HepG2 (cell line): Measurements from ENCODE around the gene TM4SF4. TPM values are rescaled to one million over a fixed set of nuclear protein-coding genes. Genes with fewer than 3 reads are reported as not detected.

Experiments used
- ATAC-seq: fragments of 200-7000 bp; cut with Tn5 transposase; 3 replicates; pipeline ENCODE4 v1.9.1; 2020; ENCODE audit warnings: mild to moderate bottlenecking, moderate library complexity
- BruUV-seq: library from RNA; stranded (reverse); fragments of 400-500 nt; replicated peaks from 2 replicates; lab custom pipeline; 2021; lab: Mats Ljungman, UMichigan
- CTCF ChIA-PET: fragments of 300-600 bp; formaldehyde crosslinking; extraction: SDS; loops from one replicate; lab custom pipeline; 2021; ENCODE audit warnings: low total read pairs, inconsistent platforms, low intra/inter-chr PET ratio; lab: Yijun Ruan, JAX
- POLR2A ChIA-PET: fragments of 350-600 bp; sonication (Branson Sonifier 250); formaldehyde crosslinking; loops from one replicate; lab custom pipeline; 2020; ENCODE audit warnings: antibody characterized with exemption, inconsistent platforms; lab: Yijun Ruan, JAX
- DNase-seq: peaks from one replicate; pipeline ENCODE4 v3.0.0-alpha.2; 2015; ENCODE audit warnings: low spot score
- FAIRE-seq: peaks from 3 replicates; lab custom pipeline; 2011; peaks lifted over from hg19 to GRCh38; lab: Jason Lieb, UNC
- H2AFZ ChIP-seq: one replicate; pipeline ENCODE4 v1.6.1; 2011; ENCODE audit warnings: low read length, inconsistent platforms
- H3K27ac ChIP-seq: fragments of 300-600 bp; 3 replicates; pipeline ENCODE4 v1.8.0; 2011; ENCODE audit warnings: mixed run types, mild to moderate bottlenecking, mixed read lengths, low read length, inconsistent platforms; ENCODE audit not compliant: insufficient read depth; ENCODE audit errors: extremely low read length
- H3K27me3 ChIP-seq, 2 experiments: fragments of 200-600 bp in 1 of 2; 2 replicates in 1 of 2; 3 replicates in 1 of 2; pipeline versions ENCODE4 v1.6.0 to v1.8.0; 2011; ENCODE audit warnings: low read length in 2 of 2, mild to moderate bottlenecking in 2 of 2, moderate library complexity in 2 of 2, inconsistent platforms in 1 of 2; ENCODE audit not compliant: insufficient read depth in 2 of 2, control insufficient read depth in 1 of 2
- H3K36me3 ChIP-seq, 2 experiments: fragments of 200-600 bp in 1 of 2; replicated peaks in 1 of 2; 2 replicates in 1 of 2; 3 replicates in 1 of 2; pipeline versions ENCODE4 v1.5.1 to v1.8.0; 2011; ENCODE audit warnings: low read length in 2 of 2, inconsistent platforms in 1 of 2; ENCODE audit not compliant: insufficient read depth in 2 of 2, control insufficient read depth in 1 of 2
- H3K4me1 ChIP-seq: 2 replicates; pipeline ENCODE4 v1.5.1; 2012; ENCODE audit warnings: low read length, inconsistent platforms; ENCODE audit not compliant: insufficient read depth
- H3K4me2 ChIP-seq: 2 replicates; pipeline ENCODE4 v1.6.0; 2011; ENCODE audit warnings: low read depth, low read length, inconsistent platforms
- H3K4me3 ChIP-seq, 3 experiments: fragments of 200-600 bp in 1 of 3; sonication (generic), shearing (Covaris generic) in 1 of 3; replicated peaks in 1 of 3; 2 replicates each; pipeline ENCODE4 v1.5.1; 2011 to 2016; ENCODE audit warnings: low read length in 3 of 3, inconsistent platforms in 2 of 3, low read depth in 2 of 3, mild to moderate bottlenecking in 2 of 3, control low read depth in 1 of 3, mixed read lengths in 1 of 3; ENCODE audit not compliant: insufficient read depth in 1 of 3
- H3K79me2 ChIP-seq: one replicate; pipeline ENCODE4 v1.6.1; 2011; ENCODE audit warnings: low read length, inconsistent platforms; ENCODE audit not compliant: insufficient read depth
- H3K9ac ChIP-seq: 2 replicates; pipeline ENCODE4 v1.6.0; 2011; ENCODE audit warnings: mild to moderate bottlenecking, low read depth, low read length, inconsistent platforms; ENCODE audit not compliant: insufficient read depth
- H3K9me3 ChIP-seq: 2 replicates; pipeline ENCODE4 v1.5.1; 2012; ENCODE audit warnings: mild to moderate bottlenecking, low read length
- H4K20me1 ChIP-seq: 2 replicates; pipeline ENCODE4 v1.6.0; 2011; ENCODE audit warnings: inconsistent platforms, mild to moderate bottlenecking, low read length, moderate library complexity; ENCODE audit not compliant: insufficient read depth
- MIXL1 ChIP-seq: IDR thresholded peaks from 2 replicates; pipeline ENCODE4 v1.6.1; 2016
- WGBS: methylation state at CpG from one replicate; pipeline ENCODE4 v1.1.6; 2017; ENCODE audit warnings: low lambda C conversion rate; 5-methylcytosine and 5-hydroxymethylcytosine counted together
- in situ Hi-C: cut with HindIII; loops from 2 replicates; pipeline ENCODE4 v1.10.0; 2017; ENCODE audit warnings: low pct_unique_long_range_greater_than_20kb; ENCODE audit not compliant: extremely low pct_ligation_motif_present
- intact Hi-C: fragments of 100-400 bp; cut with micrococcal nuclease; formaldehyde crosslinking; loops from one replicate; pipeline ENCODE4 v1.10.0; 2022; ENCODE audit not compliant: unreplicated experiment
- polyA plus RNA-seq, 8 experiments: library from polyadenylated mRNA; depleted of rRNA in 3 of 8; stranded (reverse) in 7 of 8; unstranded in 1 of 8; fragments of >200 nt; fragmentation: Illumina TruSeq in 4 of 8; extraction: Trizol in 4 of 8; gene quantifications; 2 replicates each; pipeline versions ENCODE4 v1.2.1 to v1.2.3, GENCODE V29; 2011 to 2016; ENCODE audit warnings: low read depth in 4 of 8, missing spikeins in 1 of 8, mixed read lengths in 1 of 8; ENCODE audit not compliant: insufficient read depth in 1 of 8
- total RNA-seq, 5 experiments: library from RNA; depleted of rRNA; stranded (reverse); fragments of >200 nt; fragmentation: Illumina TruSeq; extraction: Trizol; gene quantifications; 2 replicates each; pipeline ENCODE4 v1.2.3, GENCODE V29; 2016; ENCODE audit warnings: low read depth in 1 of 5
- TF ChIP-seq, protein P1 (sequence below), 2 experiments: fragments of 450-650 bp in 1 of 2; sonication (generic) in 1 of 2; formaldehyde crosslinking in 1 of 2; IDR thresholded peaks; 2 replicates each; pipeline versions ENCODE4 v1.6.1 to v1.8.0; 2016 to 2022; ENCODE audit warnings: antibody characterized with exemption in 1 of 2, mild to moderate bottlenecking in 1 of 2, missing genetic modification reagents in 1 of 2

TM4SF4 gene
- total and polyA plus RNA-seq, 2 of the 13 experiments (the other 11 are each of a cell fraction or from before 2014, with no cell fraction given): 0.63 to 0.95 TPM

DNA sequence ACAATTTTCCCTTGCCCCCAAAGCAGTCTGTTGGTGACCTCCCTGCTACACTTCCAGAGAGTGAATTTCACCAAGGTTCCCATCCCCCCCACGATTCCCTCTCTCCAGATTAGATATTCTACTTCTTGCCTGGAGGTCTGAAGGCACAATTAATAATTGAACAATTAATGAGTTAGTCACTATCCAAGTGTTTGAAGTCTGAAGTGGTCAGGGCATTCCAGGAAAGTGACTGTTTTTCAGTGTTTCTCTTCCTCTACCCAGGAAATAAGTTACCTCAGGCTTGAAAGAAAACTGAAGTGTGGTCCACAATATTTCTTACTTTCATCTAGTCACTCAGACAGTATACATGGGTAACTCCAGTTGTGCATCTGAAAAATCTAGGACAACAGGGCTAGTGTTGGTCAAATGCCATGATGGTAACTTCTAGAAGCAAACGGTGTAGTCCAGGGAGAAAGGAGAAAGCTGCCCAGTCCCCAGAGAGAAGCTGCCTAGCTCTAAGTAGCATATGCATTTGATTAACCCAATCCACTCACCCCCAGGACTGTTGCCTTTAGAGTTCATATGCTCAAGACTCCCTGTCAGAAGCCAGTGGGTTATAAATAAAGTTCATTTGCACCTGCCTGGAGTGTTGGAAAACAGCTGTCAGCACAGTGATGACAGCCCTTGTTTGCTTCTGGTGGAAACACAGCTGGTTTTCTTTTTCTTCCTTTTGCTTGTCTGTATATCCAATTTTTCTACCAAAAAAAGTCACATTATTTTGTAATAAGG lies 2.3 kb upstream of the TM4SF4 start:
- no TSS peak for BruUV-seq
- H3K27ac ChIP-seq: no peak overlapping the region

More for the DNA sequence above, 2.3 kb upstream of the TM4SF4 start:
- ChIA-PET CTCF (no interaction called here), POLR2A (interaction anchor here (4.9 kb wide), 1 partner anchor 86 kb away, joined by 24 read pairs; no protein-coding TSS in a partner anchor)
- 87% methylated on average over 2 of the region's 2 CpGs for WGBS
- Histone ChIP-seq H2AFZ (no peak overlapping the region), H3K4me3 (no peak overlapping the region), H3K27me3 (no peaks in the 10 kb centered on the region), H3K4me2 (no peak overlapping the region), H3K4me1 (peaks cover 46% of the 10 kb centered on the region)
- ATAC-seq (no peak), DNase-seq (no peak), FAIRE-seq (no peak)
- intact Hi-C loops: loop anchor here (10.0 kb wide), 1 partner anchor 517 kb away; no protein-coding TSS in a partner anchor
- in situ Hi-C loops: no loop called here
- TF ChIP-seq, protein P1, sequence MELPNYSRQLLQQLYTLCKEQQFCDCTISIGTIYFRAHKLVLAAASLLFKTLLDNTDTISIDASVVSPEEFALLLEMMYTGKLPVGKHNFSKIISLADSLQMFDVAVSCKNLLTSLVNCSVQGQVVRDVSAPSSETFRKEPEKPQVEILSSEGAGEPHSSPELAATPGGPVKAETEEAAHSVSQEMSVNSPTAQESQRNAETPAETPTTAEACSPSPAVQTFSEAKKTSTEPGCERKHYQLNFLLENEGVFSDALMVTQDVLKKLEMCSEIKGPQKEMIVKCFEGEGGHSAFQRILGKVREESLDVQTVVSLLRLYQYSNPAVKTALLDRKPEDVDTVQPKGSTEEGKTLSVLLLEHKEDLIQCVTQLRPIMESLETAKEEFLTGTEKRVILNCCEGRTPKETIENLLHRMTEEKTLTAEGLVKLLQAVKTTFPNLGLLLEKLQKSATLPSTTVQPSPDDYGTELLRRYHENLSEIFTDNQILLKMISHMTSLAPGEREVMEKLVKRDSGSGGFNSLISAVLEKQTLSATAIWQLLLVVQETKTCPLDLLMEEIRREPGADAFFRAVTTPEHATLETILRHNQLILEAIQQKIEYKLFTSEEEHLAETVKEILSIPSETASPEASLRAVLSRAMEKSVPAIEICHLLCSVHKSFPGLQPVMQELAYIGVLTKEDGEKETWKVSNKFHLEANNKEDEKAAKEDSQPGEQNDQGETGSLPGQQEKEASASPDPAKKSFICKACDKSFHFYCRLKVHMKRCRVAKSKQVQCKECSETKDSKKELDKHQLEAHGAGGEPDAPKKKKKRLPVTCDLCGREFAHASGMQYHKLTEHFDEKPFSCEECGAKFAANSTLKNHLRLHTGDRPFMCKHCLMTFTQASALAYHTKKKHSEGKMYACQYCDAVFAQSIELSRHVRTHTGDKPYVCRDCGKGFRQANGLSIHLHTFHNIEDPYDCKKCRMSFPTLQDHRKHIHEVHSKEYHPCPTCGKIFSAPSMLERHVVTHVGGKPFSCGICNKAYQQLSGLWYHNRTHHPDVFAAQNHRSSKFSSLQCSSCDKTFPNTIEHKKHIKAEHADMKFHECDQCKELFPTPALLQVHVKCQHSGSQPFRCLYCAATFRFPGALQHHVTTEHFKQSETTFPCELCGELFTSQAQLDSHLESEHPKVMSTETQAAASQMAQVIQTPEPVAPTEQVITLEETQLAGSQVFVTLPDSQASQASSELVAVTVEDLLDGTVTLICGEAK (IDR thresholded peaks at IDR 0.05): no peak
- TF ChIP-seq, protein P1 (CRISPR knock-in tag; IDR thresholded peaks at IDR 0.05): peak; percentile 83
- TF ChIP-seq MIXL1: no peak
- TF ChIP-seq, all 625 proteins: peak for 1
- H3K9ac ChIP-seq: no peak overlapping the region
- no peaks in the 10 kb centered on the region for H3K79me2 ChIP-seq
- H3K9me3 ChIP-seq: no peaks in the 10 kb centered on the region
- H4K20me1 ChIP-seq: no peaks in the 10 kb centered on the region
- no peaks in the 10 kb centered on the region for H3K36me3 ChIP-seq
